Smooth muscle cell (in vitro differentiated cells): ENCODE measurements around the gene EHMT1. TPM values are rescaled to one million over a fixed set of nuclear protein-coding genes. Genes with fewer than 3 reads are reported as not detected.

ENCODE experiments used
- DNase-seq: peaks from one replicate; lab custom pipeline; 2025; ENCODE audit not compliant: unreplicated experiment; lab: John Stamatoyannopoulos, UW
- H2AFZ ChIP-seq: fragments of 200-600 bp; sonication (generic); 2 replicates; pipeline ENCODE4 v1.6.0; 2016; ENCODE audit warnings: antibody characterized with exemption, low read depth, mild to moderate bottlenecking
- H3F3A ChIP-seq: fragments of 200-600 bp; sonication (generic); 2 replicates; pipeline ENCODE4 v1.6.0; 2017; ENCODE audit warnings: antibody characterized with exemption, low read depth
- H3K27ac ChIP-seq: fragments of 200-600 bp; sonication (generic); 2 replicates; pipeline ENCODE4 v1.5.1; 2016; ENCODE audit warnings: low read depth, mild to moderate bottlenecking
- H3K27me3 ChIP-seq: fragments of 200-600 bp; sonication (generic); 2 replicates; pipeline ENCODE4 v1.6.1; 2016; ENCODE audit warnings: low read depth, mild to moderate bottlenecking
- H3K36me3 ChIP-seq: fragments of 200-600 bp; sonication (generic); 2 replicates; pipeline ENCODE4 v1.5.1; 2016; ENCODE audit warnings: low read depth
- H3K4me1 ChIP-seq: fragments of 200-600 bp; sonication (generic); 2 replicates; pipeline ENCODE4 v1.5.1; 2016; ENCODE audit warnings: low read depth
- H3K4me2 ChIP-seq: fragments of 200-600 bp; sonication (generic); 2 replicates; pipeline ENCODE4 v1.6.0; 2016; ENCODE audit warnings: mild to moderate bottlenecking
- H3K4me3 ChIP-seq: fragments of 200-600 bp; sonication (generic); 2 replicates; pipeline ENCODE4 v1.5.1; 2016; ENCODE audit warnings: mild to moderate bottlenecking
- H3K79me2 ChIP-seq: fragments of 200-600 bp; sonication (generic); 2 replicates; pipeline ENCODE4 v1.6.0; 2016; ENCODE audit warnings: low read depth, mild to moderate bottlenecking
- H3K9ac ChIP-seq: fragments of 200-600 bp; sonication (generic); 2 replicates; pipeline ENCODE4 v1.6.0; 2016; ENCODE audit warnings: low read depth
- H3K9me3 ChIP-seq: fragments of 200-600 bp; sonication (generic); replicated peaks from 2 replicates; pipeline ENCODE4 v1.5.1; 2016; ENCODE audit warnings: low read depth
- H4K20me1 ChIP-seq: fragments of 200-600 bp; sonication (generic); 2 replicates; pipeline ENCODE4 v1.6.0; 2016; ENCODE audit warnings: low read depth
- CTCF ChIP-seq: fragments of 200-600 bp; sonication (generic); IDR thresholded peaks from 2 replicates; pipeline ENCODE4 v1.5.1; 2017; ENCODE audit warnings: borderline replicate concordance, mild to moderate bottlenecking, antibody characterized with exemption; ENCODE audit not compliant: insufficient read depth, poor library complexity, severe bottlenecking
- WGBS: methylation state at CpG from one replicate; pipeline ENCODE4 v1.1.7; 2016; ENCODE audit warnings: low lambda C conversion rate; 5-methylcytosine and 5-hydroxymethylcytosine counted together
- polyA plus RNA-seq: library from polyadenylated mRNA; unstranded; fragments of >200 nt; fragmentation: Nextera tagmentation; extraction: Ambion mirVana; gene quantifications from 2 replicates; pipeline ENCODE4 v1.2.1, GENCODE V29; 2016
- total RNA-seq: library from RNA; depleted of rRNA; stranded (reverse); fragments of >200 nt; gene quantifications from 2 replicates; pipeline ENCODE4 v1.2.3, GENCODE V29; 2014

EHMT1 gene
- total and polyA plus RNA-seq, 2 experiments from 2014 or later: 23.1 to 34.1 TPM

GRCh38 chr9:137795156-137795666 is 176.4 kb downstream of the EHMT1 start:
- Histone ChIP-seq H3K27me3 (no peaks in the 10 kb centered on the region), H3K4me2 (no peak overlapping the region), H4K20me1 (peaks cover 4% of the 10 kb centered on the region), H3K27ac (no peak overlapping the region), H3K4me1 (no peaks in the 10 kb centered on the region), H2AFZ (no peak overlapping the region), H3F3A (no peaks in the 10 kb centered on the region), H3K36me3 (peaks cover 15% of the 10 kb centered on the region), H3K9me3 (no peaks in the 10 kb centered on the region), H3K4me3 (no peak overlapping the region), H3K9ac (no peak overlapping the region), H3K79me2 (no peaks in the 10 kb centered on the region)
- 90% methylated on average over 9 of the region's 9 CpGs for WGBS
- DNase-seq: no peak
- no peak for TF ChIP-seq CTCF

- H3K4me1 ChIP-seq: no peaks in the 10 kb centered on the region
- no peaks in the 10 kb centered on the region for H3F3A ChIP-seq
- no peak overlapping the region for H2AFZ ChIP-seq
- peaks cover 11% of the 10 kb centered on the region for H3K36me3 ChIP-seq
- DNase-seq: no peak
- no peaks in the 10 kb centered on the region for H3K27me3 ChIP-seq
- H3K27ac ChIP-seq: no peak overlapping the region
- TF ChIP-seq CTCF: no peak
- H3K4me3 ChIP-seq: no peak overlapping the region
- H4K20me1 ChIP-seq: peaks cover 3% of the 10 kb centered on the region
- H3K79me2 ChIP-seq: no peaks in the 10 kb centered on the region
- no peaks in the 10 kb centered on the region for H3K9me3 ChIP-seq
- 98% methylated on average over 19 of the region's 19 CpGs for WGBS
- no peak overlapping the region for H3K9ac ChIP-seq
- H3K4me2 ChIP-seq: no peak overlapping the region
These were observed 178.7 kb downstream of the EHMT1 start for GRCh38 chr9:137797206-137798120.

- TF ChIP-seq CTCF: no peak
- Histone ChIP-seq H3K36me3 (peaks cover 11% of the 10 kb centered on the region), H3F3A (no peaks in the 10 kb centered on the region), H3K4me1 (no peaks in the 10 kb centered on the region), H3K4me3 (no peak overlapping the region), H3K27ac (no peak overlapping the region), H3K9ac (no peak overlapping the region), H3K4me2 (no peak overlapping the region), H2AFZ (no peak overlapping the region), H3K9me3 (no peaks in the 10 kb centered on the region), H3K27me3 (no peaks in the 10 kb centered on the region), H3K79me2 (no peaks in the 10 kb centered on the region), H4K20me1 (peaks cover 3% of the 10 kb centered on the region)
- no peak for DNase-seq
- WGBS: 93% methylated on average over 9 of the region's 9 CpGs
These were observed 179.3 kb downstream of the EHMT1 start for GRCh38 chr9:137798142-137798541.
